Activated CD4-positive, alpha-beta T cell treated with anti-CD3 and anti-CD28 coated beads, Interleukin-2, amount 50 U/mL, for 4 hours (primary cell): ENCODE data around the gene PSPN.
A peak's percentile ranks its signal among the peaks of the same experiment; 100 is the strongest.
"Not testable (repeated sequence)": the region's sequence is repeated elsewhere in the genome, so short reads cannot be mapped to it uniquely, and the experiment has no call there.

Experiments used
- DNase-seq, 2 experiments: peaks; one replicate each; pipeline ENCODE4 v3.0.0-alpha.2; 2020

Gene PSPN

GRCh38 chr19:6373096-6373812, 2.5 kb downstream of the PSPN start:
- peak; percentile 98 for DNase-seq

GRCh38 chr19:6372594-6373095, 3.1 kb downstream of the PSPN start, which contains the start of gene ALKBH7:
Gene ALKBH7, plus strand, starts transcription at chr19:6372794. Its CDS starts 27 bp downstream, at chr19:6372821.
- DNase-seq = peak; percentile 94 to 96

GRCh38 chr19:6364353-6364752, 11.4 kb downstream of the PSPN start:
- DNase-seq = no peak

- no peak for DNase-seq
These were observed 13.4 kb downstream of the PSPN start for GRCh38 chr19:6362351-6362801.

GRCh38 chr19:6362027-6362350, 13.7 kb downstream of the PSPN start:
- DNase-seq = no peak

- not testable (repeated sequence) for DNase-seq
These were observed 14.9 kb downstream of the PSPN start for GRCh38 chr19:6360857-6361216.

- not testable (repeated sequence) for DNase-seq
These were observed 15.3 kb downstream of the PSPN start for GRCh38 chr19:6360445-6360844.

- DNase-seq = no peak
These were observed 16.0 kb downstream of the PSPN start for GRCh38 chr19:6359568-6360341.

- DNase-seq = no peak
These were observed 17.7 kb downstream of the PSPN start for GRCh38 chr19:6358003-6358402.

- no peak for DNase-seq
These were observed 18.6 kb downstream of the PSPN start for GRCh38 chr19:6357174-6357573.

- DNase-seq = not testable (repeated sequence)
These were observed 20.3 kb downstream of the PSPN start for GRCh38 chr19:6355321-6356040.

- DNase-seq = no peak
These were observed 21.5 kb downstream of the PSPN start for GRCh38 chr19:6354098-6354674.

- no peak for DNase-seq
These were observed 23.2 kb downstream of the PSPN start for GRCh38 chr19:6352381-6353165.

GRCh38 chr19:6350688-6351087, 25.0 kb downstream of the PSPN start:
- no peak for DNase-seq

GRCh38 chr19:6349271-6349670, 26.5 kb downstream of the PSPN start:
- not testable (repeated sequence) for DNase-seq

GRCh38 chr19:6343462-6343861, 32.3 kb downstream of the PSPN start:
- DNase-seq = no peak

GRCh38 chr19:6340493-6341201, 35.1 kb downstream of the PSPN start:
- no peak for DNase-seq

GRCh38 chr19:6334490-6335285, 41.0 kb downstream of the PSPN start:
- no peak for DNase-seq

- no peak for DNase-seq
These were observed 42.3 kb downstream of the PSPN start, which contains the start of gene ACER1 for GRCh38 chr19:6333439-6333838. Gene ACER1, minus strand, starts transcription at chr19:6333612. Its CDS starts 61 bp downstream, at chr19:6333551.

GRCh38 chr19:6326815-6327214, 48.9 kb downstream of the PSPN start:
- DNase-seq = no peak

GRCh38 chr19:6325614-6326013, 50.1 kb downstream of the PSPN start:
- DNase-seq = no peak
